Measurements from ENCODE around the gene ACTR5.
"Not testable (repeated sequence)": the region's sequence is repeated elsewhere in the genome, so short reads cannot be mapped to it uniquely, and the experiment has no call there.

Gene ACTR5

DNA sequence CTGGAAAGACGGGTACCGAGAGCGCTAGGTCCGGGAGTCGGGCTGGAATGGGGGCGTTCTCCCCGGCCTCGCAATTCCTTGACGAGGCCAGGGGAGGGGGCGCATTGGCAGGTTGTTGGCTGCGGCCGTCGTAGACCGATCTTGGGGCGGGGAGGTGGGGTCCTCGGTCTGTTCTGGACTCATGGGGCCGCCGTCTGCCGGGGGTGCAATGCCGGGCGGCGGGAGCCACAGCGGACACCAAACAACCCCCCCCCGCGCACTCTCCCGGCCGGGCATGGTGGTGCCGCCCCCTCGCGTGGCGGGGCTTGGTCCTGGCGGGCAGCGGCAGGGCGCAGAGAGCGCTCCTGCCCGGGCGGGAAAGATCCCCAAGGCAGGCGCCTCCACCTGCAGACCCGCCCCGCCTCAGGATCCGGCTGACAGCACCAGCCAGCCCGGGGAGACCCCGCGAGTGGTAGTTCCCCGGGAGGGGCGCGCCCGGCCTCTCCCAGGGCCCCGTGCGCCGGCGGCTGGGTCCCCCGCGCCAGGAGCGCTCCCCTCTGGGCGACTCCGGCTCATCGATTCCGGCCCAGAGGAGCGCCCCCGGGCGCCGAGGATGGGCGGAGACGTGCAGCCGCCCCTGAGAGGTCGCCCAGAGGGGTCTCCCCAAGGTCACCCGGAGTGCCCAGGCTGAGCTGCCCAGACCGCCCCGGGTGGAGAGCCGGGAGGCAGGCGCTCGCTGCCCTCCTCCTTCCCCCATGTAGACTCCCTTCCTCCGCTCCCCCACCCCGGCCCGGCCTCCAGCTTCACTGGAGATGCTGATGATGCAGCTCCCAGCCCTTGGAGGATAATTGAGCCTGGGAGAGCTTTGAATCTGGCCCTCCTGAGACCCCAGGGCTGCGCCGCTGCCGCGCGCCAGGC lies 57.9 kb downstream of the ACTR5 start:
- peak; percentile 28 to 76 (median 70) for DNase-seq

DNA sequence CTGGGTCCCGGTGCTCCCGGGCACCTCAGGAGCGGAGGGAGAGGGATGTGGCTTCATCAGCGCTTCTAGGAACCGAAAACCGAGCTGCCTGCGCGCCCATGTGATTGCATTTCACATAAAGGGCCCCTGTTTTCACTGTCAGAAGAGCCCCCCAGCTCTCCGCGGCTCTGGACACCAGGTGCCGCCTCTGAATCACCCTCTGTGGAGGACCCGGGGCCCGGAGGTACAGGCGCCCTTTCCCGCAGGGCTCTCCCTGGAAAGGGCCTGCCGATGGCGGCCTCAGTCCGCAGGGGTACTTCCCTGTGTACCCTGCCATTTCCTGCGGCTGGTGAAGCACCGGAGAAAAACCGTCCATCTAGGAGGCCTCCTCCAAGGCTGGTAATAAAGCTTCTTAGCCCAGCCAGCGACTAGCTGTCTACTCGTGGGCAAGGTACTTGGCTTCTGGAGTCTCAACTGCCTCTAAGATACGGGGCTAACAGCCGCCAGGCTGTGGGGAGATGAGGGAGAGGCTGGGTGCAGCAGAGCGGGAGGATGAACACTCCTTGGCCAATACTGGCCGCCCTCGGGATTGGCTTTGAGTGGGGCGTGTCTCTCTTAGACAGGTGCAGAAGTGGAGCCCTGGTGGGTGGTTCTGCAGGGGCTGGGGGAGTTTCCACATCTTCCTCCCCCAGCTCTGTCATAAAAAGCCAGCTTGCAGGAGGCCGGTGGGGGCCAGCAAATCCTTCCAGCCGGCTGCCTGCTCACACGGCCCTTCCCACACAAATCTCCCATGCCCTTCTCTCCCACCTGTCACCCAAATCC lies 58.8 kb downstream of the ACTR5 start:
- DNase-seq: peak; percentile 70 to 83 (median 81)

DNA sequence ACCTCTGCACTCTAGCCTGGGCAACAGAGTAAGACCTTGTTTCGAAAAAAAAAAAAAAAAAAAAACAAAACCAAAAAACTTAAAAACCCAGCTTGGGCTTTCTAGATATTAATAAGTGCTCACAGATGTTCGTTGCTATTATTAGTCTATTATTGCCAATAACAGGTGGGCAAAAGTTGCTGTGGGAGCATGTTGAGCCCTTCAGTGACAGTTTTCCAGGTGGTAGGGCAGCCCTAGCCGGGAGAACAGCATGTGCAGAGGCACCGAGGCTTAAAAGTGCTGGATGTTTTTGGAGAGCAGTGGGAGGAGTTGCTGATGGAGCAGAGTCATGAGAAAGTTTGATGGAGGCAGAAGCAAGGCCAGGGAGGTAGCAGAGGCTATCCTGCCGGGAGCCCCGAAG lies 61.7 kb downstream of the ACTR5 start:
- DNase-seq: no peak

DNA sequence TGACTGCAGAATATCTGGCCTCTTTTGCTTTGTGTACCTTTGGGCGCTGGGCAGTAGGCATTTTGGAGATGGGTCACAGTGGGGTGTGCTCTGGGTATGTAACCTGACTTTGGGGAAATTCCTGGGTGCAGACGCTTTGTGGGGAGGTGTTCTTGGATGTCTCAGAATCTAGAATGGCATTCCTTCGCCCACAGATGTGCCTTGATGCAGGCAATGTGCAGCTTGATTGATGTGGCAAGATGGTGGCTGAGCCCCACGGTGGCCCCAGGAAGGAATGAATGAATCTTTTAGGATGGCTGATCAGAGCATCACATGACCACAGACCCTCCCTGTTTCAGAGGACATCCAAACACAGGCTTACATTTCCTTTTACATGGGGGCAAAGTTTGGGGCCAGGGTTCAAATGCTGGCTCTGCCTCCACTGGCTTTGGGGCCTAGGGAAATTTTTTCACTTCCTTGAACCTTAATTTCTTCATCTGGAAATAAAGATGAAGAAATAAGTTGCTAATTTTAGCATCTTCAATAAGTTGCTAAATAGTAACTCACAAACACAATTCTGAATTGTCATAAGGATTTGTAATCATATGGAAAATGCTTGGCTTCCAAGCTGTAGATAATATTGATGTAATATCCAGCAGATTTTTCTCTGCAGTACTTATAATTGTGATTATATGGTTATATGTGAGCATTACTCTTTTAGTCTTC lies 62.8 kb downstream of the ACTR5 start:
- no peak for DNase-seq

DNA sequence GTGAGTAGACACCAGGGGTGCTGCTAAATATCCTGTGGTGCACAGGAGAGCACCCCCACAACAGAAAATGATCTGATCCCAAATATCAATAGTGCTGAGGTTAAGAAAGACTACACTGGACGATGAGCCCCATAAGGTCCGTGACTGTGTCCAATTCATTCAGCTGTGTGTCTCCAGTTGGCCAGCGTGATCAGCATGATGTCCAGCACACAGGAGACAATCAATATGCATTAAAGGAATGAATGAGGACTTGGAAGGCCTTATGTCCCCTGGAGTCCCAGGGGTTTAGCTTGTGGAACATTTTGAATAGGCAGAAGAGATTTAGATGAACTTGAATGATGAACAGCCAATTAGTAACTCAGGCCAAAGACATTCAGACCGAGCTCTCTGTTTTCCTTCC lies 63.5 kb downstream of the ACTR5 start:
- DNase-seq: no peak

DNA sequence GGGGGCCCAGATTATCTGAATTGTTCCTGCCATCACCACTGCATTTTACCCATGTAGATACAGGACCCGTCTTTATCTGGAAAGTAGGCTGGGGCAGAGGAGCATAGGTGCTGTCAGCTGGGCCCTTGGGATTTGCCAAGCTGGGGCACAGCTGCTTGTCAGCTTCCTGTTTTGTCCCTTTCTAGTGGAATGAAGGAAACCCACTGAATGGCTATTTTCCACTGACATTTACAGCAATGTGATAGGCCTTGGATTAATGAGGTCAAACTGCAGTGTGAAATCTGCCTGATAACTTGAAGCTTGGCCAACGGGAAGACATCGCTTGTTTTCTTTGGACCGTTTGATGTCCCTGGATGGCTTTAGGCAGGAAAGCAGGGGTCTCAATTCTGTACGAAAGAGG lies 63.9 kb downstream of the ACTR5 start:
- DNase-seq: no peak

DNA sequence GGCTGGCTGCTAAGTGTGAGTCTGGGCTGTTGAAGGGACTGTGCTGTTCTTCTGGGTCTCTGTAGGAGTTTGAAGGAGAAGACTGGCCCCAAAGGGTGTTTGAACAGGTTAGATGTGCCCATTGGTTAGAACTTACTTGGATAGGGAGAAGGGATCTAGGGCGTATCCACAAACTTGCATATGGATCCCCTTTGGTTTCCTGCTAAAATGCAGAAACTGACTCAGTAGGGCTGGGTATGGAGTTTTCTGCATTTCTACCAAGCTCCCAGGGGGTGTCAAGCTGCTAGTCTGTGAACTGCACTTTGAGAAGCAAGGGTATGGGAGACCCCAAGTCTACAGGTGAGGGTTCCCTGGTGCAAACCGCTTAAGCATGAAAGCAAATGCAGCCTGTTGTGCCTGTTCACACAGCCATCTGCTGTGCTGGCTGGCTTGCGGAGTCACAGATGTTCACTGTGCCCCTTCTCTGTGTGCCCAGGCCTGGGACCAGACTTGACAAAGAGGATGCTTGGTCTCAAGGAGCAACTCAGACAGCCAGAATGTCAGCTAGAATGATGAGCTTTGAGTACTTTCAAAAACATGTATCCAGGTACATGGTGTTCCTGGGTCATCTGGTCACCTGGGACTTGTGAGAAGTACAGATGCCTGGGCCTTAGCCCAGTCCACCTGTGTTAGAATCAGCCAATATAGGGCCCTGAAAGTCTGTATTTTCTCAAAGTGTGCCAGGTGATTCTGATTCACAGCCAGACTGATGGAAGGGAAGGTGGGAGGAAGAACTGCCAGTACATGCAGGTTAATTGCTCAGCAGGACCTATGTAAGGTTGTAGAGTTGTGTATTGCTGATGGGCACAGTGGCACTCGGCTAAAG lies 64.7 kb downstream of the ACTR5 start:
- no peak for DNase-seq

DNA sequence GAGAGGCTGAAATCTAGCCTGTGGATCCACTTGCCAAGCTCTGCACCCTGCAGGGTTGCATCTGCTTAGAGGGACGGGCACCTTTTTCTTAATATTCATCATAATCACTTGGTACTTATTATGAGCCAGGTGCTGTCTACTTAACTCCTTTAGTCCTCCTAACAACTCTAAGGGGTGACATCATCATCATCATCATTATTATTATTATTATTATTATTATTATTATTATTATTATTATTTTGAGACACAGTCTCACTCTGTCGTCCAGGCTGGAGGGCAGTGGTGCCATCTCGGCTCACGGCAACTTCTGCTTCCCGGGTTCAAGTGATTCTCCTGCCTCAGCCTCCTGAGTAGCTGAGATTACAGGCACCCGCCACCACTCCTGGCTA lies 65.3 kb downstream of the ACTR5 start:
- not testable (repeated sequence) for DNase-seq

DNA sequence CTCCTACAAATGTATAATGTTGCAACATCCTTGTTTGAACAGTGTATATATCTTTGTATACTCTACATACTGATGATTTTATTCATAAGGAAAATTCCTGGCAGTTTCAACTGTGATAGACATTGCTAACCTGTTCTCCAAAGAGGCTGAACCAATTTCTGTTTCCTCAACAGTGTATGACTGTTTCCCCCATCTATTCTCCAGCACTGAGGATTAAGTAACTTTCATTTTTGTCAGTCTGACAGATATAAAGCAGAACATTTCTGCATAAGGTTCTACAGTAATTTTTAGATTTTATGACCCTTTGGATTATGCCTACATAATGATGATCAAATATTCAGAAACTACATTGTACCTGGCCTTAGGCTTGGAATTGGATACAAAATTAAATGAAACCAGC lies 67.2 kb downstream of the ACTR5 start:
- no peak for DNase-seq

DNA sequence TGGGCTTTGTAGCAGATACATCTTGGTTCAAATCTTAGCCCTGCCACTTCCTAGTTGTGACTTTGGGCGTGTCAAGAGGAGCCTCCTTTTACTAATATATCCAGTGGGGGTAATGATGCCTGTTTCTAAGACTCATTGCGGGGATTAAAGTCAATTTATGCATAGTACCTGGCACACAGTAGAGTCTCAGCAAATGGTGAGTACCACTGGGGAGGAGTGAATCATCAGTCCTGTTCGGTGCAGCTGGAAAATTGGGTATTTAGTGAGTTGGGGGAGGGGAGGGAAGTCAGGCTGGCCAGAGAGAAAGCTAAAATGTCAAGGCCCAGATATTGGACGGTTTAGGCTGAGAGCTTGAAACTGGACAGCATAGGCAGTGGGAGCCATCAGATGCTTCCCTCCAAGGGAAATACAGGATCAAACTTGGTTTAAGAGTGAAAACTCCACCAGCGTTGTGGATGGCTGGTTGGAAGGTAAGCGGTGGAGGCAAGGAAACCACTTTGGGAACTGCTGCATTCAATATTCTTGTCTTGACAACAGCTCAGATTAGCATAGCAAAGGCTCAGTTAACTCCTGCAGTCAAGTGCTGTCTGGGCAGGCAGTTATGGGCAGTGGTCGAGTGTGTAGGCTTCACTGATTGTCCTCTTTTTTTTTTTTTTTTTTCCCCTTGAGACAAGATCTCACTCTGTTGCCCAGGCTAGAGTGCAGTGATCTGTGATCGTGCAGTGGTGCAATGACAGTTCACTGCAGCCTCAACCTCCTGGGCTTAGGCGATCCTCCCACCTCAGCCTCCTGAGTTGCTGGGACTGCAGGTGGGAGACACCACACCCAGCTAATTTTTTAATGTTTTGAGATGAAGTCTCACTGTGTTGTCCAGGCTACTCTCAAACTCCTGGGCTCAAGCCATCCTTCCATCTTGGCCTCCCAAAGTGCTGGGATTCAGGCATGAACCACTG lies 70.1 kb downstream of the ACTR5 start:
- DNase-seq: no peak
